Testis (tissue), 2 donors: ENCODE measurements around the gene RIC3.

Source experiments
- POLR2A ChIP-seq: fragments of 450-650 bp; IDR thresholded peaks from one replicate; pipeline ENCODE4 v1.6.1; 2017; ENCODE audit warnings: antibody characterized with exemption, mild to moderate bottlenecking, moderate library complexity
- TF ChIP-seq, protein P1 (sequence below), 3 experiments: fragments of 450-650 bp in 2 of 3; fragments of 200-600 bp in 1 of 3; sonication (generic) in 1 of 3; IDR thresholded peaks; one replicate each; pipeline ENCODE4 v1.5.1; 2016 to 2019; ENCODE audit warnings: antibody characterized with exemption in 3 of 3, mild to moderate bottlenecking in 2 of 3, moderate library complexity in 1 of 3

- TF ChIP-seq POLR2A = no peak
- TF ChIP-seq, protein P1, sequence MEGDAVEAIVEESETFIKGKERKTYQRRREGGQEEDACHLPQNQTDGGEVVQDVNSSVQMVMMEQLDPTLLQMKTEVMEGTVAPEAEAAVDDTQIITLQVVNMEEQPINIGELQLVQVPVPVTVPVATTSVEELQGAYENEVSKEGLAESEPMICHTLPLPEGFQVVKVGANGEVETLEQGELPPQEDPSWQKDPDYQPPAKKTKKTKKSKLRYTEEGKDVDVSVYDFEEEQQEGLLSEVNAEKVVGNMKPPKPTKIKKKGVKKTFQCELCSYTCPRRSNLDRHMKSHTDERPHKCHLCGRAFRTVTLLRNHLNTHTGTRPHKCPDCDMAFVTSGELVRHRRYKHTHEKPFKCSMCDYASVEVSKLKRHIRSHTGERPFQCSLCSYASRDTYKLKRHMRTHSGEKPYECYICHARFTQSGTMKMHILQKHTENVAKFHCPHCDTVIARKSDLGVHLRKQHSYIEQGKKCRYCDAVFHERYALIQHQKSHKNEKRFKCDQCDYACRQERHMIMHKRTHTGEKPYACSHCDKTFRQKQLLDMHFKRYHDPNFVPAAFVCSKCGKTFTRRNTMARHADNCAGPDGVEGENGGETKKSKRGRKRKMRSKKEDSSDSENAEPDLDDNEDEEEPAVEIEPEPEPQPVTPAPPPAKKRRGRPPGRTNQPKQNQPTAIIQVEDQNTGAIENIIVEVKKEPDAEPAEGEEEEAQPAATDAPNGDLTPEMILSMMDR (IDR thresholded peaks at IDR 0.05) = no peak
Measured at GRCh38 chr11:8091721-8092120, 77.1 kb downstream of the RIC3 start.
